ENCODE measurements around the gene SNTG2. TPM values are rescaled to one million over a fixed set of nuclear protein-coding genes. Genes with fewer than 3 reads are reported as not detected.

The SNTG2 gene
- total and polyA plus RNA-seq, 11 donors, result 0.19 to 3.2 (median 0.93) TPM

DNA sequence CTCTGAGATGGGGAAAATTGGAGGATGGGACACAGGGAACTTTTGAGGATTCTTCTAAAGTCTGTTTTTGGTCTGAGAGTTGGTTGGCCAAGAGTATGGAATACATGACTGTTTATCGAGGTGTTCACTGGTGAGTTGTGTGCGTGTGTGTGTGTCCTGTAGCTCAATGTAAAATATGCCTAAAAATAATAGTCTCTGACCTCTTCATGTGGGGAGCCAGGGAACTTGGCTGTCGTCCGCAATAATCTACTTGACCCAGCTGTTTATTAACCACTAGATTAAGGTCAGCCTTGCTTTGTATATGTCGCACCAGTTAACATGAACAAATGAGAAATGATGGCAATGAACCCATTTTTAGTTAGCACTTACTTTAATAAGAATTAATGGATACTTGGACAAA, 285.2 kb downstream of the SNTG2 start:
- TF ChIP-seq, protein P1, sequence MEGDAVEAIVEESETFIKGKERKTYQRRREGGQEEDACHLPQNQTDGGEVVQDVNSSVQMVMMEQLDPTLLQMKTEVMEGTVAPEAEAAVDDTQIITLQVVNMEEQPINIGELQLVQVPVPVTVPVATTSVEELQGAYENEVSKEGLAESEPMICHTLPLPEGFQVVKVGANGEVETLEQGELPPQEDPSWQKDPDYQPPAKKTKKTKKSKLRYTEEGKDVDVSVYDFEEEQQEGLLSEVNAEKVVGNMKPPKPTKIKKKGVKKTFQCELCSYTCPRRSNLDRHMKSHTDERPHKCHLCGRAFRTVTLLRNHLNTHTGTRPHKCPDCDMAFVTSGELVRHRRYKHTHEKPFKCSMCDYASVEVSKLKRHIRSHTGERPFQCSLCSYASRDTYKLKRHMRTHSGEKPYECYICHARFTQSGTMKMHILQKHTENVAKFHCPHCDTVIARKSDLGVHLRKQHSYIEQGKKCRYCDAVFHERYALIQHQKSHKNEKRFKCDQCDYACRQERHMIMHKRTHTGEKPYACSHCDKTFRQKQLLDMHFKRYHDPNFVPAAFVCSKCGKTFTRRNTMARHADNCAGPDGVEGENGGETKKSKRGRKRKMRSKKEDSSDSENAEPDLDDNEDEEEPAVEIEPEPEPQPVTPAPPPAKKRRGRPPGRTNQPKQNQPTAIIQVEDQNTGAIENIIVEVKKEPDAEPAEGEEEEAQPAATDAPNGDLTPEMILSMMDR (IDR thresholded peaks at IDR 0.05), result no peak
- no peak for TF ChIP-seq POLR2A (IDR thresholded peaks at IDR 0.05)
- 76 to 90% (median 82%) methylated on average over 5 of the region's 5 CpGs for WGBS, 4 donors
- Histone ChIP-seq H3K4me3 (no peak overlapping the region), H3K9me3 (no peaks in the 10 kb centered on the region), H3K4me1 (no peaks in the 10 kb centered on the region), H3K36me3 (no peaks in the 10 kb centered on the region), H3K27me3 (peaks cover 0 to 8% (median 0%) of the 10 kb centered on the region in 9 donors), H3K27ac (no peak overlapping the region)
- no peak for DNase-seq
- ATAC-seq, result no peak
- intact Hi-C loops (cut with DNase I), result no loop called here

DNA sequence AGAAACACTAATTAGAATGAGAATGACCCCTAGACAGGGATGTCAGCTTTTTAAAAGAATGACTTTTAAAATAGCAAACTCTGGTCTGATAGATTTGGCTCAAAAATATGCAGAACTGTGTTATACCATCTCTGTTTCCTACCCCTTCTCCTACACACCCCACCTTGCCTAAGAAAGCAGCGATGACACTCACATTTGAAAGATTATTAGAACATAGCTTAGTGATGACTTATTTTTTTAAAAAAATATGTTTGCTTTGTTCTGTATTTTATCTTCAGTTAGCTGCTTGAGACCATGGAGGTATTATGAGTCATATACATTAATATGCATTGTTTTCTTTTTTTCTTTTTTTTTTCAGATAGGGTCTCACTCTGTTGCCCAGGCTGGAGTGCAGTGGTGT, 286.0 kb downstream of the SNTG2 start:
- no peak for TF ChIP-seq POLR2A (IDR thresholded peaks at IDR 0.05)
- TF ChIP-seq, protein P1 (IDR thresholded peaks at IDR 0.05), result no peak

GRCh38 chr2:1237783-1238182, 287.1 kb downstream of the SNTG2 start:
- Histone ChIP-seq H3K4me3 (no peak overlapping the region), H3K9me3 (no peaks in the 10 kb centered on the region), H3K4me1 (no peaks in the 10 kb centered on the region), H3K27ac (no peak overlapping the region), H3K36me3 (no peaks in the 10 kb centered on the region), H3K27me3 (peaks cover 0 to 8% (median 0%) of the 10 kb centered on the region in 9 donors)
- WGBS, 4 donors, result 75 to 85% (median 79%) methylated on average over 9 to 18 of the region's 18 CpGs
- ATAC-seq, result no peak
- intact Hi-C loops (cut with DNase I), result no loop called here
- TF ChIP-seq, protein P1 (IDR thresholded peaks at IDR 0.05), result no peak
- no peak for TF ChIP-seq POLR2A (IDR thresholded peaks at IDR 0.05)
- no peak for DNase-seq

More for the DNA sequence above, 286.0 kb downstream of the SNTG2 start:
- 81 to 95% (median 88%) methylated on average over 1 of the region's 1 CpG for WGBS, 4 donors
- Histone ChIP-seq H3K9me3 (no peaks in the 10 kb centered on the region), H3K27ac (no peak overlapping the region), H3K36me3 (no peaks in the 10 kb centered on the region), H3K27me3 (peaks cover 0 to 8% (median 0%) of the 10 kb centered on the region in 9 donors), H3K4me1 (no peaks in the 10 kb centered on the region), H3K4me3 (no peak overlapping the region)
- intact Hi-C loops (cut with DNase I), result no loop called here
- ATAC-seq, result no peak
- DNase-seq, result no peak

- Histone ChIP-seq H3K27me3 (peaks cover 0 to 14% (median 0%) of the 10 kb centered on the region in 9 donors), H3K4me1 (no peaks in the 10 kb centered on the region), H3K9me3 (no peaks in the 10 kb centered on the region), H3K4me3 (no peak overlapping the region), H3K27ac (no peak overlapping the region), H3K36me3 (no peaks in the 10 kb centered on the region)
- TF ChIP-seq POLR2A (IDR thresholded peaks at IDR 0.05), result no peak
- TF ChIP-seq, protein P1 (IDR thresholded peaks at IDR 0.05), result no peak
- ATAC-seq, result no peak
- intact Hi-C loops (cut with DNase I), result no loop called here
- no peak for DNase-seq
- 77 to 85% (median 82%) methylated on average over 14 of the region's 14 CpGs for WGBS, 4 donors
These were observed 288.0 kb downstream of the SNTG2 start for GRCh38 chr2:1238598-1239138.

Measured in heart left ventricle (tissue), 16 donors.